ENCODE measurements around the gene ALG14. TPM values are rescaled to one million over a fixed set of nuclear protein-coding genes. Genes with fewer than 3 reads are reported as not detected.

The ALG14 gene, protein sequence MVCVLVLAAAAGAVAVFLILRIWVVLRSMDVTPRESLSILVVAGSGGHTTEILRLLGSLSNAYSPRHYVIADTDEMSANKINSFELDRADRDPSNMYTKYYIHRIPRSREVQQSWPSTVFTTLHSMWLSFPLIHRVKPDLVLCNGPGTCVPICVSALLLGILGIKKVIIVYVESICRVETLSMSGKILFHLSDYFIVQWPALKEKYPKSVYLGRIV
- total RNA-seq: 1 to 10 TPM in 7 of 9 donors, under 1 TPM in 2; 0.56 to 4.7 (median 3.2) TPM
- 1 to 10 TPM in 1 of 2 donors, under 1 TPM in 1; 0.76 to 1.8 TPM for polyA plus RNA-seq
- long read RNA-seq, donor 1, full-length matches to known transcripts: 3 of 9 reads
- long read RNA-seq, donor 1, partial matches to known transcripts: 0 of 9 reads
- long read RNA-seq, donor 1, other reads (novel, unspliced or antisense): 6 of 9 reads
- long read RNA-seq, donor 2, full-length matches to known transcripts: 10 of 12 reads
- long read RNA-seq, donor 2, partial matches to known transcripts: 0 of 12 reads
- long read RNA-seq, donor 2, other reads (novel, unspliced or antisense): 2 of 12 reads
- long read RNA-seq, donor 3, full-length matches to known transcripts: 4 of 8 reads
- long read RNA-seq, donor 3, partial matches to known transcripts: 0 of 8 reads
- long read RNA-seq, donor 3, other reads (novel, unspliced or antisense): 4 of 8 reads

DNA sequence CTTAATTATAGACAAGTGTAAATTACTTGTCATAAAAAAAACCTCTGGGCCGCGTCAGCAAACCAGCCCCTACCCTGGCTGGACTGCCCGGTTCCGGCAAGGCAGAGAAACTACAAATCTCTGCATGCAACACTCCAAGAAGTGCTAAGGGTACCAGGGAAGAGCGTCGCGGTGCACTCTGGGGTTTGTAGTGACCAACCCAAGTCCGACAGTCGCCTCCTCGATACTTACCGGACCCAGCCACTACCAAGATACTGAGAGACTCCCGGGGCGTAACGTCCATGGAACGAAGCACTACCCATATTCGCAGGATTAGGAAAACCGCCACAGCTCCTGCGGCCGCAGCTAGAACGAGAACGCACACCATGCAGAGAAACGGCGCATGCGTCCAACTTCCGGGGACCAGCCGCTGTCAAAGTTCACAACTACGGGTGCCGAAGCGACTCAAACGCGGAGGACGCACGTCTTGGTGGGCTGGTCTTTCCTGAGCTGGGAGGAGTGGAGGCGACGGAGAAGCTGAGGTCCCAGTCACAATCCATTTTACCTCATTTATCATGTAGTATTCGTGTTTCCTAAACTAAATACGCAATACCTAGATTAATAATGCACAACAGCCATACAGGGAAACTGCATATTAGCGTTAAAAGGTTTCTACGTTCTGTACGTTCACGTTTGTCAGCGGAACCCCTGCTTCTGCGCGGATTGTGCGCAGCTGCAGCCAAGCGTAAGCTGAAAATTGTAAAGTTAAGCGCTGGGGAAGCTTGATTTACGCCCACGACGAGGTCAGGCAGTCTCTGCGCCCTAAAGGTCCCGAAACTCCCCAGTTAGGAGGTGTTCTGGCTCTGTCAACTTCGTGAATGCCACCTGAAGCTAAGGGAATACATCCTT lies at the start of gene ALG14:
TSS of gene ALG14 (minus strand) at position 420 of the 888 bp plus-strand sequence. CDS start at position 367, 53 bp downstream.
- no peaks in the 10 kb centered on the region for H3K27me3 ChIP-seq
- peak in 1 of 2 donors; percentile 58 for TF ChIP-seq POLR2A (IDR thresholded peaks at IDR 0.05)
- TF ChIP-seq, protein P1, sequence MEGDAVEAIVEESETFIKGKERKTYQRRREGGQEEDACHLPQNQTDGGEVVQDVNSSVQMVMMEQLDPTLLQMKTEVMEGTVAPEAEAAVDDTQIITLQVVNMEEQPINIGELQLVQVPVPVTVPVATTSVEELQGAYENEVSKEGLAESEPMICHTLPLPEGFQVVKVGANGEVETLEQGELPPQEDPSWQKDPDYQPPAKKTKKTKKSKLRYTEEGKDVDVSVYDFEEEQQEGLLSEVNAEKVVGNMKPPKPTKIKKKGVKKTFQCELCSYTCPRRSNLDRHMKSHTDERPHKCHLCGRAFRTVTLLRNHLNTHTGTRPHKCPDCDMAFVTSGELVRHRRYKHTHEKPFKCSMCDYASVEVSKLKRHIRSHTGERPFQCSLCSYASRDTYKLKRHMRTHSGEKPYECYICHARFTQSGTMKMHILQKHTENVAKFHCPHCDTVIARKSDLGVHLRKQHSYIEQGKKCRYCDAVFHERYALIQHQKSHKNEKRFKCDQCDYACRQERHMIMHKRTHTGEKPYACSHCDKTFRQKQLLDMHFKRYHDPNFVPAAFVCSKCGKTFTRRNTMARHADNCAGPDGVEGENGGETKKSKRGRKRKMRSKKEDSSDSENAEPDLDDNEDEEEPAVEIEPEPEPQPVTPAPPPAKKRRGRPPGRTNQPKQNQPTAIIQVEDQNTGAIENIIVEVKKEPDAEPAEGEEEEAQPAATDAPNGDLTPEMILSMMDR (IDR thresholded peaks at IDR 0.05): no peak
- H3K27ac ChIP-seq: peak within 1 kb of the TSS; percentile 85 to 98 (median 93)
- 0 to 1% (median 0%) methylated on average over 53 of the region's 53 CpGs for WGBS, 4 donors
- peak within 1 kb of the TSS; percentile 65 to 90 (median 69) for H3K4me3 ChIP-seq
- peaks cover 0 to 6% (median 0%) of the 10 kb centered on the region in 9 donors for H3K36me3 ChIP-seq
- no peaks in the 10 kb centered on the region for H3K9me3 ChIP-seq
- DNase-seq (peak; percentile 95 to 96 (median 96)), ATAC-seq (peak; percentile 99)
- intact Hi-C loops (cut with DNase I): loop anchor here in 7 of 10 donors (2.0 to 5.0 kb wide), 5 partner anchors 44 to 162 kb away; partner anchors contain the start of genes RWDD3 (in 5 of the 7) and TLCD4 (in 1 of the 7)
- peaks cover 0 to 17% (median 8%) of the 10 kb centered on the region in 12 donors for H3K4me1 ChIP-seq

DNA sequence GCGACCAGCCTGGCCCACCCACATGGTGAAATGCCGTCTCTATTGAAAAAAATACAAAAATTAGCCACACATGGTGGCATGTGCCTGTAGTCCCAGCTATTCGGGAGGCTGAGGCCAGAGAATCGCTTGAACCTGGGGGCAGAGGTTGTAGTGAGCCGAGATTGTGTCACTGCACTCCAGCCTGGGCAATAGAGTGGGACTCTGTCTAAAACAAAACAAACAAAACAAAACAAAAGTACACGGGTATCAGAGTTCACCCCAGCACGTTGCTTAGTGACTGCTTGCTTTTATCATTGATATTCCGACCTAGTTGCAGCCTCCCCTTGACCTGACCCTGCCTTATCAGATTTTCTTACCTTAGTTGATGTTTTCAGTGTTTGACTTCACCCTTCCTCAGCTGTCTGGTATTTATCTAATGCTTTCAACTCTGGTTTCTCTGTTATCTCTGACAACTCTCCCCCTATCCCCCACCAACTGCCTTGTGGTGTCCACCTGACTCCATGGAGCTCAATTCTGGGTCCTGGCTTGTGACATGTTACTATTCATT lies 49.5 kb upstream of the ALG14 start:
- Histone ChIP-seq H3K27ac (no peak overlapping the region), H3K36me3 (no peaks in the 10 kb centered on the region), H3K4me3 (no peak overlapping the region), H3K27me3 (peaks cover 0 to 17% (median 0%) of the 10 kb centered on the region in 9 donors), H3K4me1 (peaks cover 0 to 35% (median 2%) of the 10 kb centered on the region in 12 donors), H3K9me3 (no peaks in the 10 kb centered on the region)
- no peak for DNase-seq
- TF ChIP-seq POLR2A (IDR thresholded peaks at IDR 0.05): no peak
- TF ChIP-seq, protein P1 (IDR thresholded peaks at IDR 0.05): no peak
- 64 to 65% (median 64%) methylated on average over 8 of the region's 8 CpGs for WGBS, 4 donors
- ATAC-seq: no peak
- intact Hi-C loops (cut with DNase I): no loop called here

DNA sequence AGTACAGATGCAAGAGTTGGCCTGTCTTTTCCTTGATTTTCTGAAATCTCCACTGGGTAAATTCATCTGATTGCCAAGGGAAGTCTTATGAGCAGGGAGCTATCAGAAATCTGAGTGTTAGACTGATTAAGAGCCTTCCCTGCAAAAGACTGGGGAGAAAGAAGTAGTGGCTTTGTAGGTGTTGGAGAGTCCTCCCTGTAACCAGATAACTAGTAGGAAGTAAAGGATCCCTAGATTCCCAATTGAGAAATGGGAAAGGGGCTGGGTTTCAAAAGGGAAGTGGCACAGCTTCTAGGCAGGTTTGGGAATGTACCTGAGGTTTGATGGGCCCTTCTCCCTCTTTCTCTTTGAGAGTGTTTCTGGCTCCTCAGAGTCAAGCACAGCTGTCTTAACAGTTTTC lies 46.5 kb upstream of the ALG14 start:
- ATAC-seq: no peak
- no peaks in the 10 kb centered on the region for H3K36me3 ChIP-seq
- peak overlapping the region in 5 of 12 donors; percentile 73 to 96 (median 84) for H3K4me3 ChIP-seq
- TF ChIP-seq, protein P1 (IDR thresholded peaks at IDR 0.05): no peak
- TF ChIP-seq POLR2A (IDR thresholded peaks at IDR 0.05): no peak
- H3K27me3 ChIP-seq: peaks cover 0 to 27% (median 0%) of the 10 kb centered on the region in 9 donors
- no peak for DNase-seq
- H3K4me1 ChIP-seq: peaks cover 0 to 42% (median 4%) of the 10 kb centered on the region in 12 donors
- intact Hi-C loops (cut with DNase I): loop anchor here in 4 of 10 donors (2.0 to 10.0 kb wide), 4 partner anchors 37 to 116 kb away; partner anchors contain the start of genes RWDD3 (in 3 of the 4) and ALG14 (in 1 of the 4)
- no peaks in the 10 kb centered on the region for H3K9me3 ChIP-seq
- peak overlapping the region in 3 of 12 donors; percentile 9 to 17 (median 14) for H3K27ac ChIP-seq
